ENCODE data around the gene ADAMTS6.
"Not testable (repeated sequence)": the region's sequence is repeated elsewhere in the genome, so short reads cannot be mapped to it uniquely, and the experiment has no call there.

- TF ChIP-seq CTCF (IDR thresholded peaks at IDR 0.05; ENCODE audit: poor library complexity); EZH2 (IDR thresholded peaks at IDR 0.05; ENCODE audit: borderline replicate concordance); EZH2phosphoT487 (IDR thresholded peaks at IDR 0.05; ENCODE audit: low read depth, severe bottlenecking, unreplicated experiment): not testable (repeated sequence)
Observed at GRCh38 chr5:65174231-65174630, 307.5 kb downstream of the ADAMTS6 start.

All from hepatocyte (in vitro differentiated cells).